ACHN (cell line): ENCODE data around the gene PTPRQ.
A peak's percentile ranks its signal among the peaks of the same experiment; 100 is the strongest.
"Not testable (repeated sequence)": the region's sequence is repeated elsewhere in the genome, so short reads cannot be mapped to it uniquely, and the experiment has no call there.

Experiments
- DNase-seq: peaks from one replicate; pipeline ENCODE4 v3.0.0-alpha.2; 2015
- in situ Hi-C: cut with HindIII; loops from 2 replicates; pipeline ENCODE4 v1.10.0; 2017; ENCODE audit warnings: low sequenced_read_pairs, low pct_ligation_motif_present, low pct_unique_long_range_greater_than_20kb

Gene PTPRQ

DNA sequence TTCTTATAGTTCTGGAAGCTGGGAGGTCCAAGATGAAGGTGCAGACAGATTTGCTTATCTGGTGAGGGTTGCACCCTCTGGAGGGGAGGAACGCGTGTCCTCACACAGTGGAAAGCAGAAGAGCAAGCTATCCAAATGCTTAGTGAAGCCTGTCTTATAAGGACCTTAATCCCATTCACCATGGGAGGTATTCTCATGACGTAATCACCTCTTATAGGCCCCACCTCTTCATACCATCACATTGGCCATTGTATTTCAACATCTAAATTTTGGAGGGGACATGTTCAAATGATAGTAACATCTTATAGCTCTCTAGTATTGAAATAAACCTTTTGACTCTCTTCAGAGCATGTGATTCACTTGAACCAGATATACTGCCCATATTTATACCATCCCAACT lies 158.4 kb downstream of the PTPRQ start:
- no peak for DNase-seq
- in situ Hi-C loops: no loop called here

DNA sequence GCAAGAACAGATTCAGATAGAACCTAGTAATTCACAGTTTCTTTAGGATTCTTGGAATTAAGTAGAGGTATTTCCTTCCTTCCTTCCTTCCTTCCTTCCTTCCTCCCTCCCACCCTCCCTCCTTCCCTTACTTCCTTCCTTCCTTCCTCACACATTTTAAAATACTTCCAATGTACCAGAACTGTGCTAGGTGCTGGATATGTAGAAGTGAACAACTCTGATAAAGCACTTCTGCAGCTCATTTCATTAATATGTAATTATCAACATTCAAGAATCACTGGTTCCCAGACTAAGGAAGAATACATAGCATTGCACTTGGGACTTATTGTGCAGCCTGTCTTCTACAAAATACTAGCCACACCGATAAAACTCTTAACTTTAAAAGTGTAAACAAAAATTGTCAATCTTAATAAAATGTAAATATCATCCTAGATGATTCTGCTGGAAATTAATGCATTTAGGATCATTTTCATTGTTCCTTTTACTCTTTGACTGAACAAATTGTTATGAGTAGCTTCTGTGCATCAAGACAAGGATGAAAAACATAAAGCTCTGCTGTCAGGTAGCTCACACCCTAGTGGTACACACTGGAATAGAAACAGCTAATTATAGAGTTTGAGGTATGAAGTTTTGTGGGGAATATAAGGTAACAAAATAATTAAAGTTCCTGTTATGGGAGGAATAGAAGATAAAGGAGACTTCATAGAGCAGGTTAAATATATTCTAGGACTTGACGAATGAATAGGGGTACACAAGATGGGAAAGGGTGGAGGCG lies 163.5 kb downstream of the PTPRQ start:
- in situ Hi-C loops: no loop called here
- peak; percentile 20 for DNase-seq

DNA sequence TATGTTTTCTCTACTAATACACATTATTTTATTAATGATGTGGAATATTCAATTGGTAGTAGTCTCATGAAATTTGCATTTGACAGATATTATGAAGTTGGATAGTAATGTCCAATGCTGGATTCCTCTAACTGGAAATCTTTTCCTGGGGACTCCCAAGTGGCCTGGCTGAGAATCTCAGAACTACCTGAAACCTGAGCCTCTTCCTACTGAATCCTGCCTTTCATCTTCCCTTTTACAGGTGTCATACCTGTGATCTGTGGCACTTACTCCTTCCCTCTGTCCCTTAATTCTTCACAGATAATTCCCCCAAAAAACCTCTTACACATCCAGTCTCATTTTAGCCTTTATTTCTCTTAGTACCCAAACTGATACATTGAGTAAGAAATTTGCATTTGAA lies 173.7 kb downstream of the PTPRQ start:
- DNase-seq: no peak
- in situ Hi-C loops: no loop called here

DNA sequence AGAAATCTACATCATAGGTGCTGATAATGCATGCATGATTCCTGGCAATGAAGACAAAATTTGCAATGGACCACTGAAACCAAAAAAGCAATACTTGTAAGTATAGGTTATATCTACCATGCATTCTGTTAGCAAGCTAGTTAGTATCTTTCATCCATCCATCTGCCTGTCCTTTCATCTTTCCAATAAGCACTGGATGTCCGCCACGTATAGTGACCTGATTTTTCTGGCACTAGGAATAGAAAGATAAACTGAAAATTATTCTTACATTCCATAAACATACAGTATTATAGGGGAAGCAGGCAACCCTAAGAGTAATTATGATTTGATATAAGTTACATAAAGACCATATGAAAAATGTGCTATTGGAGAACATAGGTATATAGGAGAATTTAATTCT lies 176.2 kb downstream of the PTPRQ start:
- DNase-seq: no peak
- in situ Hi-C loops: no loop called here

DNA sequence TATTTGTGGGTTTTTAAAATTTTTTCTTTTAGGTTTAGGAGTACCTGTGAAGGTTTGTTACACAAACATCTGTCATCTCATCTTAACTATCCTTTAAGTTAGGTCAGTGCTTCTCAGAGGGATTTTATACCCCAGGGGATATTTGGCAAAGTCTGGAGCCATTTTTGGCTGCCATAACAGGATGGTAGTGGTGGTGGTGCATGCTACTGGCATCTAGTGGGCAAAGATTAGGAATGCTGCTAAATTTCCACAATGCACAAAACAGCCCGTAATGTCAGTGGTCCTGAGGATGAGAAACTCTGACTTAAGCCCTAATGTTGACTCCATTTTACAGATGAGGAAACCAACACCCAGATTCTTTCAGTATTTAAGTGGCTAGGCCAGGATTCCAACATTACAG lies 178.2 kb downstream of the PTPRQ start:
- DNase-seq: peak; percentile 60

DNA sequence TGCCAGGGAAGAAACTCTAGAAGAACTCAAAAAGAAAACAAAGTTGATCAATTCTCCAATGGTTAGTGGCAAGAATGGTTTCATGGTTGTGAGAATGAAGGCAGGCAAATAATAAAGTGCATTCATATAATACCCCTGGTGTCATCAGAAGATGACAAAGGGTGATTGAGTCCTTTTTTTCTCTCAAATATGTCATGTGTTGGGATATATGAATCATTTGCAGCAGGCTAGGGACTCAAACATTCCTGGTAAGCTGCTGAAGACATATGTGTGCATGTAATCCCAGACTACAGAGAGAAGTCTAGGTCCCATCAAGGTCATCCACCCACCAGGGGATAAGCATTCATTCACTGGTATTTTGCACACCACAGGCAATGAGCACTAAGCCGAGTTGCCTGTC lies 181.0 kb downstream of the PTPRQ start:
- in situ Hi-C loops: no loop called here
- no peak for DNase-seq

More for the DNA sequence above, 178.2 kb downstream of the PTPRQ start:
- in situ Hi-C loops: no loop called here

DNA sequence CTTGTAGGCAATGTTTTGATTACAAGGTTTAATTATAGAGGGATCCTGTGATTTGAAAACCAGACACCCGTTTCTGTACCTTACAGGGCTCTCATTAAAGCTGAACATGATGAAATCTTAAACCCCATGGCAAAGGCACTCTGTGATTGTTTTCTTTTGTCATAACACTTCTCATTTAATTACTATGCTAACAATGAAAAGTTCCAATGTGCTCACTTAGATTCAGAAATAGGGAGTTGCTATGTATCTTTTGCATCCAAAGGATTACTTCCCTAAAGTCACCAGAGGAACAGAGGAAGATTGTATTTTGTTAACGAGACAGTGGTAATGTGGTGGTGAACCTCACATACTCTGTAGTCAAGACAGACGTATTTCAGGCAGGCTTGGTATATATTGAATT lies 181.9 kb downstream of the PTPRQ start:
- in situ Hi-C loops: no loop called here
- no peak for DNase-seq

DNA sequence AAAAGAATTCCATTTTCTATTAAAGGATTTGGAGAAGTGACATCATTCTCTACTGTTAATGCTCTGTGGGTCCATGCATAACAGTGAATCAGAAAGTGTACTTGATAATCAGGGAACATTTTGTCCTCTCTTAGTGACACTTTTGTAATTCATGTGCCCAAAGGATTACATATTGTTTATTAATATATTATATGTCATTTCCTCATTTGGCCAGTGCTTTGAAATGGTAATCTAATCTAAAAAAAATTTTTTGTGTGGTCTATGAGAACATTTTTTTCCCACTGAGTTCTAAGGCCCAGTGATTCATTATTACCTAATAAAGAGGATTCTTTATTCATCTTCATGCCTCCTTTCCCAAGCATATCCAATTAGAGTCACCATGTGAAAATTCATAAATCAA lies 183.7 kb downstream of the PTPRQ start:
- no peak for DNase-seq
- in situ Hi-C loops: no loop called here

DNA sequence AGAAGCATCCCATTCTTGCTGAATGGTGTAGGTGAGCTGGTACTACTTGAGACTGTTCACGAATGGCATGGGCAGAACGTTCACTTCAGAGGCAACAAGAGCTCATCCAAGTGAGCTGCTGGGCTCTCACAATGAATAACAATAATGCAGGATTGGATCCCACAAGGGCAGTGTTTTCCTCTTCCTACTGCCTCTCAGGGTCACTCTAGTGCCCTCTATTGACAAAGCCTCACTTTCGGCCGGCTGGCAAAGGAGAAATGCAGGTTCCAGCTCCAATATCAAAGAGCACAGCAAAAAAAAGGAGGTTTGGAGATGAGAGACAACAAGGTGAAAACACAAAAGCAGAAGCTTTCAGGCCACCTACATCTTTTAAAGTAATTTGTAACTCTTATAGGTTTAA lies 188.8 kb downstream of the PTPRQ start:
- DNase-seq: peak; percentile 62
- in situ Hi-C loops: no loop called here

DNA sequence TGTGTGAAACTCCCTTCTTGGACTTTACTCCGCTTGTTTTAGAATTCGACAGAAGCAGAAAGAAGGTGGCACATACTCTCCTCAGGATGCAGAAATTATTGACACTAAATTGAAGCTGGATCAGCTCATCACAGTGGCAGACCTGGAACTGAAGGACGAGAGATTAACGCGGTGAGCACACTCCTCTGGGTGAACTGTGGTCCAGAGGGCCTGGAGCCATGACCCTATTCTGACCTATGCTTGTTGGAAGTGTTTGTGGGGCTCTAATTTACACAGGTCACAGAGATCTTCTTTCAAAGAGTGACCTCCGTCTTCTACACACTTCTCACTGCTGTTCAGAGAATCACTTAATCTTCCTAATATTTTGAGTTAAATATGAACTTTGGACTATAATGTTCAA lies 190.9 kb downstream of the PTPRQ start:
- in situ Hi-C loops: no loop called here
- DNase-seq: no peak

DNA sequence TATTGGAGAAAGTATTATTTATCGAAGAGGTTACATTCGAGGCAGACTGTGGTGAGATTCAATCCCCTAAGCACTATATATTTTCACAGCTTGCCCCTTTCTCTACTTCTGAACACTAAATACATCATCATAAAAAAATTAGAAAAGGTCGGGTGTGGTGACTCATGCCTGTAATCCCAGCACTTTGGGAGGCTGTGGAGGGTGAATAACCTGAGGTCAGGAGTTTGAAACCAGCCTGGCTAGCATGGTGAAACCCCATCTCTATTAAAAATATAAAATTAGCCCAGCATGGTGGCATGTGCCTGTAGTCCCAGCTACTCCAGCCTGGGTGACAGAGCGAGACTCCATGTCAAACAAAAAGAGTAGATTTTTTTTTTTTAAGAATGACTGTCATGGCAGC lies 192.8 kb downstream of the PTPRQ start:
- in situ Hi-C loops: no loop called here
- no peak for DNase-seq

DNA sequence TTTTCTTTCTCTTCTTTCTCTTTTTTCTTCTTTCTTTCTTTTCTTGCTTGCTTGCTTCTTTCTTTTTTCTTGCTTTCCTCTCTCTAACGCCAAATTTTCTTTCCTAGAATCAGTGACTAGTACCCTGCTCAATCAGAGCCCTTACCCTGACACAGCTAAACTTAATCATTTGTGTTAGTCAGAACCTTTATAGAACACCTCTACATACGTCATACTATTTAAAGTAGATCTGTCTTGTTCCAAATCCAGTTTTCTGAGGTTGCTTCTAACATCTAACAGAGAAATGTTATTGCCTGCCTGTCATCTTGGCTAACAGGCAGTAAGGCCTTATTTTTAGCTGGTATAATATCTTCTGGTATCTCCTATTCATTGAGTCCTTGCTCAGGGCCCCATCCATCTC lies 197.9 kb downstream of the PTPRQ start:
- in situ Hi-C loops: no loop called here
- no peak for DNase-seq

DNA sequence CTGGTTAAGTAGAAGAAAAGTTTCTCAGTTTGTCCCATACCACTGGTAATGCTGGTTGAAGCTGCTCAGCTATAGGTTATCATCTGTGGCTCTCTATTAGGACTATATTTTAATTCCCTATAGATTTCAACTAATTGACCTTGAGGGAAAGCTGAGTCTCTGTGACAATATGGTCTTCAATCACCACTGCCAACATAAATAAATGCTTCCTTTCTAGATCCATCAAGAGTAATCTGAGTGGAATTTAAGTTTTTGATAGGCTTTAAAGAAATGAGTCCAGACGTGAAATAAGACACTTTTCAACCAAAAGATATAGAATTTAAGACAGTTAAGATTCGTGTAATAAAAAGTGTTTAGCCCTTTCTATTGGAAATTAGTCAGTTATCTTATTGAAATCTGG lies 199.9 kb downstream of the PTPRQ start:
- in situ Hi-C loops: no loop called here
- no peak for DNase-seq

DNA sequence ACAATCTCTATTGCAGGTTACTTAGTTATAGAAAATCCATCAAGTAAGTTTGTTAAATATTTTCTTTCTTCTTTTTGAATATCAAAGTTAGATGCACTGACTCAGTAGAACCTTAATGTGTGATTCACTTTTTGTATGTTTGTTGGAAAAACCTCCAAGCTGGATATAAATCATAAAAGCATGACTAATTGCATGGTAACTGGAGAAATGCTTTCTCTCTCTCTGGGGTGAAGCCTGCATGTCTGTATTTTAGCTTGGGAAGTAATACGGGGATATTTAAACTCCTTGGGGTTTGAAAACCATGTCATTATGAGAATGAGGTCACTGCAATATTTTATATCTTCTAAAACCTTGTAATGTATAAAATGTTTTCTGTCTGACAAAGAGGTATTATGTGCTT lies 204.8 kb downstream of the PTPRQ start:
- in situ Hi-C loops: no loop called here
- DNase-seq: no peak

DNA sequence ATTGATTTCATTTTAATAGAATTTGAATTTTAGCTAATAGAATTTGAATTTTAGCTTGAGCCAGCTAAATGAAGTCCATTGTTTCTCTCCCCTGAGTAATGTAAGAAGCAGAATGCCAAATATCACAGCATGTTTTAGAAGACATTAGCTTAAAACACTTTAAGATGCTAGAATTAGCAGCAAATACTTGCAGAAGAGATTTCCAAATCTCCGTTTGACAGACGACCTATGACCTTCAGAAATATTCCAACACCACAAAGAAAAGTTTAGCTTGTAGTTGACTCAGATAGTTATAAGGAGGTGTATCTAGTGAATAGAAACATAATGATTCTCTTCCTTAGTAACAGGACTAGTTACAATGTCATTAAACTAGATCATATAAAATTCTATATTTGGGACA lies 211.7 kb downstream of the PTPRQ start:
- DNase-seq: no peak
- in situ Hi-C loops: no loop called here

DNA sequence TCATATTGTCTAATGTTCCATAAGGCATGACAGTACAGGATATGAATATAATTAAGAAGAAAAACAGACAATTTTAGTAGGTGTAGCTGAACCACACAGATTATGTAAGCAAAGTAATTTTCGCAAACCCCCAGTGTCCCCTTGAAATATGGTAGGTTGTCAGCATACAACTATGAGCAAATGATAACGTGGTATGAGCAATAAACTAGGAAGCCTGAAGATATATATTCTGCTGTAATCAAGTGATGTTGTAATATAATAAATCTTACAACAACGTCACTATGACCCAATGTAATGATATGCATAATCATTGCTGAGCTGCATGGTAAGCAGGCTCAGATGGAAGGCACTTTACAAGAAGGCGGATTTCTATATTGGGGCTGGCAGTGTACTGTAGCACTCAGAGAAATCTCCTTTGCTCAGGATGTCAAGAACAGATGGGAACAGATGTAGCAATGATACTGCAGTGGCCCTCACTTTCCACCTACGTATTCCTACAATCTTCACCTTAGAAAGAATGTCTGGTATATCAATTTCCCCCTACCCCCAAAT lies 215.6 kb downstream of the PTPRQ start:
- in situ Hi-C loops: no loop called here
- no peak for DNase-seq

DNA sequence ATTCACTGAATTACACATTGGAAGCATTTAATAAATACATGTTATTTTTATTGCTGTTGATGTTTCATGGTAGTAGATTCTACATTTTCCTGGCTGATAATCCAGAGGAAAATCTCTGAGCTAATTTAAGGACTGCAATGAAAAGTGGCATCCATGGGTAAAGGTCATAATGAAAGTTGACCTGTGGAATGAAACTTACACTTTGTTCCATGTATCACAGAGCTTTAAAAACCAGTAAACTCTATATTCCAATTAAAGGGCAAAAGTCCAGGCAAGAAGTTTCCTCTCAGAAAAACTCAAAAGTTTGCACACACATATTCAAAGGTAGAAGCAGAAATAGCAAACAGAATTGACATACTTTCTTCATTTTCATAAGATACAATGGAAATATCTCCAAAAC lies 218.6 kb downstream of the PTPRQ start:
- DNase-seq: no peak
- in situ Hi-C loops: no loop called here

DNA sequence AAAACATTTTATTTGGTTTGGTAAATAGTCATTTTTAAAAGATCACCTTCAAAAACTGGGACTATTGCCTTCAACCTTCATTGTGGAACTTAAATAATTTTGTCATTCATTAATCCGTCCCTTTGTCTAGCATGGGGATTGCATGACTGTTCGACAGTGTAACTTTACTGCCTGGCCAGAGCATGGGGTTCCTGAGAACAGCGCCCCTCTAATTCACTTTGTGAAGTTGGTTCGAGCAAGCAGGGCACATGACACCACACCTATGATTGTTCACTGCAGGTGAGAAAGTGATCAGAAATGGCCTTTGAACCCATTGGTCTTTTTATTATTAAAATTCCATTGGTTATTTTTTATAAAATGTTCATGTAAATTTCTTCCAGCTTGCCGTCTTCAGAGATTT lies 226.2 kb downstream of the PTPRQ start:
- in situ Hi-C loops: no loop called here
- no peak for DNase-seq

DNA sequence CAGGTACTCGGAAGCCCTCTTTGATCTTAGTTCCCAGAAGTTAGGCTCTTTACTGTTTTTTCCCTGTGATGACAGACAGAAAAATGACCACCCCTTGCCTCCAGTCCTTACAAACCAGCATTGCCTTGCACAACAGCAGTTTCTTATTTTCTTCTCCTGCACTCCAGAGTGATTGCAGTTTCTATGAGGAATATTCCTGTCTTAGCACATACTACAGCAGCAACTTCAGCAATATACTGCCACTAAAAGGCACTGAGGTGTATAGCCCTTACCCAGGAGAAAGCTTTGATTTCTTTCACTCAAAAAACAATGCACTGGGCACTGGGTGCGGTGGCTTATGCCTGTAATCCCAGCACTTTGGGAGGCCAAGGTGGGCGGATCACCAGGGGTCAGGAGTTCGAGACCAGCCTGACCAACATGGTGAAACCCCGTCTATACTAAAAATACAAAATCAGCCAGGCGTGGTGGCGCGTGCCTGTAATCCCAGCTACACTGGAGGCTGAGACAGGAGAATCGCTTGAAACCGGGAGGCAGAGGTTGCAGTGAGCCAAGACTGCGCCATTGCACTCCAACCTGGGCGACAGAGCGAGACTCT lies 232.1 kb downstream of the PTPRQ start:
- in situ Hi-C loops, DNase-seq: not testable (repeated sequence)

DNA sequence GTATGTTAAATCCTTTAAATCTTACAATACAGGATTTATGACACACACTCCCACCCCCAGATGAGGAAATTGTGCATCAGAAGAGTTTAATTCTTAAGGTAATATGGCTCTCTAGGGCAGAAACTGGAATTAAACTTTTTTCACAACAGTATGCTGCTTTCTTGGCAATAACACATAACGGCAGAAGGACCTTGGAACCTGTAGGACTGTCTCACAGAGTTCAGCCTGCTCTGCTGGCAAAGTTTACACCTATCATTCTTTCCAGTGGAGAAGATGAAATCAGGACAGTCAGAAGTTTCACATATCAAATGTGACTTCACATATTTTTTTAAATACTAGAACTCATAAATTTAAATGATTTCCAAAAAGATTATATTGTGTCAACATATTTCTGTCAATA lies 232.8 kb downstream of the PTPRQ start:
- DNase-seq: no peak
- in situ Hi-C loops: no loop called here
